Omental fat pad (tissue), 4 donors: Measurements from ENCODE around the gene FRMD4A. TPM values are rescaled to one million over a fixed set of nuclear protein-coding genes. Genes with fewer than 3 reads are reported as not detected.

Experiments used
- ATAC-seq: fragments of 150-250 bp; one replicate; pipeline ENCODE4 v1.9.1; 2016; ENCODE audit warnings: mild to moderate bottlenecking, moderate library complexity; ENCODE audit not compliant: low FRiP score
- DNase-seq: peaks from one replicate; pipeline ENCODE4 v3.0.0-alpha.2; 2019; ENCODE audit warnings: low spot score
- total RNA-seq, 4 donors: library from RNA; depleted of rRNA; stranded (reverse); fragments of >200 nt; gene quantifications; one replicate each; pipeline ENCODE4 v1.1.0, GENCODE V29; 2016
- TF ChIP-seq, protein P1 (sequence below), 3 donors: fragments of 450-650 bp; IDR thresholded peaks; one replicate each; pipeline ENCODE4 v1.5.1; 2016 to 2017; ENCODE audit warnings: antibody characterized with exemption in 3 of 3, mild to moderate bottlenecking in 3 of 3, moderate library complexity in 2 of 3

The FRMD4A gene
- total RNA-seq, 4 donors from 2014 or later: 66.8 to 119 (median 81.6) TPM

DNA sequence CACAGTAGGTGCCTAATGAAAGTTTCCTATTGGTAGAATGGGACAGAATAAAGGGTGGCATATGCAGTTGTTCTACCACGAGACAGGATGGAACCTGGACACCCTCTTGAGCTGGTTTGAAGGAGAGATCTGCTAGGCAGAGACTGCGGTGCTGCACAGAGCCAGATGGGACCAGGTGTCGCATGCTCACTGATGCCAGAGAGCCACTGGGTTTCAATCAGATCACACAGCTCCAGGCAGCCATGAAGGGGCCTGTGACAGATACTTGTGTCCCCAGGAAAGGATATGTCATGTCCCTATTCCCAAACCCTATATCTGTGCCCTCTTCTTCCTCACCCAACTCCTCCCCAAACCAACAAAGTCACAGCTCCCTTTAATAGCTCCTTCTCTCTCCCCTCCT lies 508.2 kb downstream of the FRMD4A start:
- DNase-seq (no peak), ATAC-seq (no peak)
- TF ChIP-seq, protein P1, sequence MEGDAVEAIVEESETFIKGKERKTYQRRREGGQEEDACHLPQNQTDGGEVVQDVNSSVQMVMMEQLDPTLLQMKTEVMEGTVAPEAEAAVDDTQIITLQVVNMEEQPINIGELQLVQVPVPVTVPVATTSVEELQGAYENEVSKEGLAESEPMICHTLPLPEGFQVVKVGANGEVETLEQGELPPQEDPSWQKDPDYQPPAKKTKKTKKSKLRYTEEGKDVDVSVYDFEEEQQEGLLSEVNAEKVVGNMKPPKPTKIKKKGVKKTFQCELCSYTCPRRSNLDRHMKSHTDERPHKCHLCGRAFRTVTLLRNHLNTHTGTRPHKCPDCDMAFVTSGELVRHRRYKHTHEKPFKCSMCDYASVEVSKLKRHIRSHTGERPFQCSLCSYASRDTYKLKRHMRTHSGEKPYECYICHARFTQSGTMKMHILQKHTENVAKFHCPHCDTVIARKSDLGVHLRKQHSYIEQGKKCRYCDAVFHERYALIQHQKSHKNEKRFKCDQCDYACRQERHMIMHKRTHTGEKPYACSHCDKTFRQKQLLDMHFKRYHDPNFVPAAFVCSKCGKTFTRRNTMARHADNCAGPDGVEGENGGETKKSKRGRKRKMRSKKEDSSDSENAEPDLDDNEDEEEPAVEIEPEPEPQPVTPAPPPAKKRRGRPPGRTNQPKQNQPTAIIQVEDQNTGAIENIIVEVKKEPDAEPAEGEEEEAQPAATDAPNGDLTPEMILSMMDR (IDR thresholded peaks at IDR 0.05): no peak

DNA sequence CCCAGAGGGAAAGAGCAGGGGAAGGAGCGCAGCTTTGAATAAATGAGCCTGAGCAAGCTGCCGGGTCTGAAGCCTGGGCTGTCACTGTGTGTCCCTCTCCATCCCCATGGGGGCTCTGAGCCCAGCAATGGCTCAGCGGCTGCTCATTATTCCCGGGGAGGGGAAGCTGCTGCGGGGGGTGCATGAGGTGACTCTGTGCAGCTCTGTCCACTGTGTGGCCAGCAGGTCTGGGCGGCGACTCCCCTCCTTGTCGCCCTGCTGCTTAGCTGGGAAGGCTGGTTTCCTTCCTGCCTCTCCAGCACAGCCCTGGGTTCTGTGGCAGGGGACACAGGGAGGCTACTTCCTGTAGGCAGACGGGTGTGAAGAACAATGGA lies 509.8 kb downstream of the FRMD4A start:
- DNase-seq (no peak), ATAC-seq (no peak)
- TF ChIP-seq, protein P1 (IDR thresholded peaks at IDR 0.05): no peak

DNA sequence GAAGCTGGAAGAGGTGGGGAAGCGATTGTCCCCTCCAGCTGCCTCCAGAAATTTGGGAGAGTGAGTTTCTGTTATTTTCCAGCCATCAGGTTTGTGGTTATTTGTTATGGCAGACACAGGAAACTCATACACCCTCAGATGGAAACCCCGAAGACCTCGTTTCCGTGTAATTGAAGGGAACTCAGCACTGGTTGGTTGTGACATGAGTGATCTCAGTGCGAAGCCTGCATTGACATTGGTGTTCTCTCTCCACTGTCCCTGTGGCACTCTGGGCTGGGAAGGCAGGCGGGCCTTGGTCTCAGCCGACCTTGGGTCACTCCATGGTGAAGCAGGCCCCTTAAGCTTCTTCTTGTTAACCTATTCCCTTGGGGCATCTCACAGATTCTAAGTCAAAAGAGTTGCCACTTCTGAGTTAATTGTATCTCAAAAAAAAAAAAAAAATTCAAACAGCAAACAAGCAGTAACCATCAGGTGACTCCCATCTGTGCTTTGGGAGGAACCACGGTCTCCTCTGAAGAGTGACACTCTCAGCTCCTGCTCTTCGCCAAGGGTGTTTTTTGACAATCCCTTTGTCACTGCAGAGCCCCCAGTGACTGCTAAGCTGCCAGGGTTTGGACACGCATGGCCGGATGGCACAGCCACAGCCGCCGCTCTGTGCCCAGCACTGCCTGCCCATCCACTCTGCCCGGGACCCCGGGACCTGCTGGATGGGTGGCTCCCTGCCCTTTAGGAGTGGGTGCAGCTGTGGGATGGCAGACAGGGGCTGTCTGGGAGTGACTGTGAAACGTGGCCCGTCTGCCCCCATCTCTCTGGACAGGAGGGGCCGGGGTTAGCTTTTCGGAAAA lies 510.4 kb downstream of the FRMD4A start:
- no peak for ATAC-seq
- no peak for DNase-seq
- TF ChIP-seq, protein P1 (IDR thresholded peaks at IDR 0.05): no peak

DNA sequence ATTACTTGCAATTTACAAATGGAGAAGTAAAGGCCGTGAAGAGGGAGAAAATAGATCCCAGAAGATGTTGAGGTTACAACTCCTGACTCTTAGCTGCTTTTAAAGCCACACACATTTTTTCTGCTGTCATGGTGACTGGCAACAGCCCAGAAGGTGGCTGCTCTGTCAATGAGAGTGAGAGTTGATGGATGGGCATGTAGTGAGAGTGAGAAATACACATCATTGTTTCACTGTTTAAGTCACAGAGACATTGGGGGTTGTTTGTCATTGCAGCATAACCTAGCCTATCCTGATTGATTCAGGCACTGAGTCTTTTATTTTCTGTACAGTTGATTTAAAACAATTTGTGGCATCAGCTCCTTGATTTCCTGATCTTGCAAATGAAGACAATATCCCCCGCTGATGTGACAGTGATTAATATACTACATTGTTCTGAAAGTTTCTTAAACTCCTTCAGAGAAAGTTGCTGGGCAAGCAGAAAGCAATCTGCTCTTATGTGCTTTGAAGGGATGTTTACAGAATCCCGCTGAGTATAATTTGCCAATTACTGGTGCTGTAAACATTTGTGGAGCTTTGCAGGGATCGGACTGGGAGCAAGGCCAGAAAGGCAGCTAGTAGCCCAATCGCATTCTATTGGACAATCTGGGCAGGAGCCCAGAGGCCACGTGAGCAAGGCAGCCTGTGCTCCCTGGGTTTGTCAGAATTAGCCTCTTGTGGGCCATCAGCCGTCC lies 514.4 kb downstream of the FRMD4A start:
- TF ChIP-seq, protein P1 (IDR thresholded peaks at IDR 0.05): no peak
- no peak for DNase-seq
- ATAC-seq: no peak

DNA sequence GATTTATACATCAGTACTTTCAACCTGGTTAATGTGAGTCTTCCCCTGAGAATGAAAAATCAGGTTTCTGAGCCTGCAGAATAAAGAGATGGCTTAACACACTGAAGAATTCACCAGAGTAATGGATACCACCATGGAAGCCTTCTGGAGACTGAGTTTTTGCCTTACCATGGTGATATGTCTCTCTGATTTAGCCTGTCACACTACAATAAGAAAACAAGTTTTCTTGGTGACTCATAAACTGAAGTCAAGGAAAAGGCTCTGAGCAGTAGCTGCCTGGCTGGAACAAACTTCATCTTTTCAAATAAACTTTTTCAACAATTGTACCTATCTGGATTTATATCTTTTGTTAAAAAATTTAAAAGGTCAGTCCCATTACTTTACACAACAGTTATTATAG lies 515.0 kb downstream of the FRMD4A start:
- TF ChIP-seq, protein P1 (IDR thresholded peaks at IDR 0.05): no peak
- no peak for ATAC-seq

DNA sequence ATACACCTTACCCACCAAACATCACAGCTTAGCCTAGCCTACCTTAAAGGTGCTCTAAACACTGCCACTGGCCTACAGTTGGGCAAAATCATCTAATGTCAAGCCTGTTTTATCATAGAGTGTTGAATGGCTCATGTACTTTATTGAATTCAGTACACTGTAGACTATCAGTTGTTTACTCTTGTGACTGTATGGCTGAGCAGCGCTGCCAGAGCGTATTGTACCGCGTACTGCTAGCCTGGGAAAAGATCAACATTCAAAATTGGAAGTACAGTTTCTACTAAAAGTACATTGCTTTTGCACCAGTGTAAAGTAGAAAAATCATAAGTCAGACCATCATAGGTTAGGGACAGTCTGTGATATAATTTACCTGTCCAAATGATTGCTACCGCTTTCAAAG lies 517.2 kb downstream of the FRMD4A start:
- TF ChIP-seq, protein P1 (IDR thresholded peaks at IDR 0.05): no peak
- DNase-seq (no peak), ATAC-seq (no peak)

More for the DNA sequence above, 515.0 kb downstream of the FRMD4A start:
- no peak for DNase-seq
